ENCODE results near the gene TCERG1L. TPM values are rescaled to one million over a fixed set of nuclear protein-coding genes. Genes with fewer than 3 reads are reported as not detected.
"Not testable (repeated sequence)": the region's sequence is repeated elsewhere in the genome, so short reads cannot be mapped to it uniquely, and the experiment has no call there.

Gene TCERG1L
- total RNA-seq, 1 donor from 2014 or later: not detected

DNA sequence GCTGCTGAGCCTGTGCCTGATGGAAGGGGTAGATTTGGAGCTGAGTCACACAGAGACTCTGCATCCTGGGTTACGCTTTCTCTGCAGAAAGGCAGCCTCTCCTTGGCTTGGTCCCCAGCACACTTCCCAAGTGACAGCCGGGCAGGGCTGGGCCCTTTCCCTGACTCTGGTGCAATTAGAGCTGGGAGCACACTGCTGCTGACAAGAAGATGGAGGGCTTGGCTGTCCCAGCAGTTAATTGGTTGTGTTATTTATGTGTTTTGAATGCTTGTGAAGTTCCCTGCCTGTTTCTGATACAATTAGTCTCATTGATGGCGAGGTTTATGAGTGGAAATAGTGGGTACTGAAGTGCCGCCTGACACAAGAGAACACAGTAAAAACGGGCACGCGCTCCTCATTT lies 123.6 kb downstream of the TCERG1L start:
- no peaks in the 10 kb centered on the region for H3K27me3 Mint-ChIP-seq
- no peaks in the 10 kb centered on the region for H3K4me1 Mint-ChIP-seq
- no peaks in the 10 kb centered on the region for H3K9me3 Mint-ChIP-seq
- no peak for DNase-seq
- H3K36me3 Mint-ChIP-seq (ENCODE audit: low read depth): no peaks in the 10 kb centered on the region
- no peak overlapping the region for H3K4me3 Mint-ChIP-seq
- intact Hi-C loops (cut with micrococcal nuclease): no loop called here
- H3K27ac Mint-ChIP-seq: no peak overlapping the region

DNA sequence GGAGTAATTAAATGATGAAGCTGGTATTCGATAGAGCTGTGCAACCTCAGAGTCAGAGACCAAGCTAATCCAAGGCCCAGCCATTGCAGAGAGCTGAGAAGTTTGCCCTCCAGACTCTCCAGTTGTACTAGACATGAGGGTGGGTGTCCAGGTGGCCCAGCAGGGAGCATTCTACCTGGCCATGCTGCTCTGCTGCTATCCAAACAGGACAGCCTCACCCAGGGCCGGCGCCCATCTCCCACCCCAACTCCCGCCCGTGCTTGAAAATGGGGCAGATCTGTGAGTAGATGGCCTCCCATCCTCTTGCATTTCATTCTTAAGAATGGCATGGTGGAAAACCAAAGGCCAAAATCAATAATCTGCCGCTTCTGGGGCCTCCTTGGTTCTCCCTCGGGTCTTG lies 124.2 kb downstream of the TCERG1L start:
- intact Hi-C loops (cut with micrococcal nuclease): no loop called here
- no peak for DNase-seq
- Mint-ChIP-seq H3K9me3 (no peaks in the 10 kb centered on the region), H3K4me1 (no peaks in the 10 kb centered on the region), H3K4me3 (no peak overlapping the region), H3K27me3 (no peaks in the 10 kb centered on the region), H3K36me3 (ENCODE audit: low read depth) (no peaks in the 10 kb centered on the region), H3K27ac (no peak overlapping the region)

DNA sequence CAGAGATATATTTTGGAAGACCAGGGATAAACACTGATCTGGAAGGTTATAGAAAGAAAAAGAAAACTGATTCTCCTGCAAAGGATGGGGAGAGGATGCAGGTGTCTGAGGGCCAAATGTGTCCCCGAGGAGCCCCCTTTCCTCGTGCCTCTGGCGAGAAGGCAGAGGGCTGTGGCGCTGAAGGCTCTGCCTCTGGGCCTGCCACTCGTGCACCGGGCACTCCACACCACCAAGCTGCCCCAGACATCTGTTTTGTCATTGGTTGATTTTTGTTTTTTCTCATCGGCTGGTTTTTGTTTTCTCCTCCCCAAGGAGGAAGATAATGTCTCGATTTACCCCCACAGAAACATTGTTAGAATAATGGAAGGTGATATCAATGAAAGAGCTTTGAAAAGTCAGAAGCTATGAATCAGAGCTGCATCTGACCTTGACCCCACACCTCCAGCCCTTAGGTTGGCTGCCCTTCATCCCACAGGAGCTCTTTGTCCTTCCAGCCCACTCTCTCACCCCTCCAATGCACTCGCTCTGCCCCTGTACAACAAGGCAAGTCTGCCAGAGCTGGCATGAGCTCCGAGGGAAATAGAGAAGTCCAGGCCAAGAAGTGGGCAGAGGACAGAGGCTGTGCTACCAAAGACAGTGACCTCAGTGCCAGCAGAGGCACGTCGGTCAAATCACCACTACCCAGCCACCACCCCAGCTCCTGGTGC lies 124.8 kb downstream of the TCERG1L start:
- Mint-ChIP-seq H3K4me1 (no peaks in the 10 kb centered on the region), H3K36me3 (ENCODE audit: low read depth) (no peaks in the 10 kb centered on the region), H3K27me3 (no peaks in the 10 kb centered on the region), H3K9me3 (no peaks in the 10 kb centered on the region), H3K27ac (no peak overlapping the region), H3K4me3 (no peak overlapping the region)
- intact Hi-C loops (cut with micrococcal nuclease): no loop called here
- no peak for DNase-seq

GRCh38 chr10:131184503-131184902 lies 127.0 kb downstream of the TCERG1L start:
- intact Hi-C loops (cut with micrococcal nuclease): no loop called here

DNA sequence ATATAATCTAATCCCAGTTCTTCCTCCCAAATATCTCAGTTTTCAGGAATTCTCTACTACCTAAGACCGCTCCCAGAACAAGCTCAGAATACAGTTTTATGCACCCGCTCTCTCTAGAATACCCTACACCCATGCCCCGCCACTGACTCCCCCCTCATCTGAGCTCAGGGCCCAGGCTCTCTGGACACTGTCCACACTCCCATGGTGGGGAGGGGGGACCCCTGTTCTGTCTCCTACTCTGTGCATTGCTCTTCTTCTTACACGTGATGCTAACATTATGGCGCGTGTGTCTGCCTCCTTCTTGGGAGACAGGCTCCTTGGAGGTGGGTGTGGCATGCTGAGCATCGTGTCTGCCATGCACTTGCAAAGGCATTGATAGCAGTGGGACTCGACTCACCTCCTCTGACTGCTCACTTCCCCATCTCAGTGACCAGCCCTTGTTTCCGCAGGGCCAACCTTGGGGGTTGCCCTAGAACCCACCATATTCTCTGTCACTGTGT lies 127.9 kb downstream of the TCERG1L start:
- H3K27me3 Mint-ChIP-seq: no peaks in the 10 kb centered on the region
- no peaks in the 10 kb centered on the region for H3K4me1 Mint-ChIP-seq
- intact Hi-C loops (cut with micrococcal nuclease): no loop called here
- H3K36me3 Mint-ChIP-seq (ENCODE audit: low read depth): no peaks in the 10 kb centered on the region
- no peak overlapping the region for H3K27ac Mint-ChIP-seq
- H3K9me3 Mint-ChIP-seq: no peaks in the 10 kb centered on the region
- DNase-seq: no peak
- H3K4me3 Mint-ChIP-seq: no peak overlapping the region

More at GRCh38 chr10:131184503-131184902, 127.0 kb downstream of the TCERG1L start:
- Mint-ChIP-seq H3K27ac (no peak overlapping the region), H3K36me3 (ENCODE audit: low read depth) (no peaks in the 10 kb centered on the region), H3K9me3 (no peaks in the 10 kb centered on the region), H3K27me3 (no peaks in the 10 kb centered on the region), H3K4me1 (no peaks in the 10 kb centered on the region), H3K4me3 (no peak overlapping the region)
- no peak for DNase-seq

GRCh38 chr10:131181456-131181855 lies 130.1 kb downstream of the TCERG1L start:
- H3K36me3 Mint-ChIP-seq (ENCODE audit: low read depth): no peaks in the 10 kb centered on the region
- H3K27ac Mint-ChIP-seq: no peak overlapping the region
- no peaks in the 10 kb centered on the region for H3K4me1 Mint-ChIP-seq

GRCh38 chr10:131180740-131181415 lies 130.6 kb downstream of the TCERG1L start:
- H3K36me3 Mint-ChIP-seq (ENCODE audit: low read depth): no peaks in the 10 kb centered on the region

More at GRCh38 chr10:131181456-131181855, 130.1 kb downstream of the TCERG1L start:
- no peak overlapping the region for H3K4me3 Mint-ChIP-seq
- intact Hi-C loops (cut with micrococcal nuclease): no loop called here
- H3K9me3 Mint-ChIP-seq: no peaks in the 10 kb centered on the region
- DNase-seq: no peak
- H3K27me3 Mint-ChIP-seq: no peaks in the 10 kb centered on the region

GRCh38 chr10:131180086-131180485 lies 131.4 kb downstream of the TCERG1L start:
- DNase-seq: no peak
- H3K9me3 Mint-ChIP-seq: peaks cover 6% of the 10 kb centered on the region
- intact Hi-C loops (cut with micrococcal nuclease): no loop called here
- no peaks in the 10 kb centered on the region for H3K27me3 Mint-ChIP-seq
- H3K4me3 Mint-ChIP-seq: no peak overlapping the region
- H3K36me3 Mint-ChIP-seq (ENCODE audit: low read depth): no peaks in the 10 kb centered on the region
- H3K4me1 Mint-ChIP-seq: no peaks in the 10 kb centered on the region
- no peak overlapping the region for H3K27ac Mint-ChIP-seq

More at GRCh38 chr10:131180740-131181415, 130.6 kb downstream of the TCERG1L start:
- no peak overlapping the region for H3K4me3 Mint-ChIP-seq
- no peaks in the 10 kb centered on the region for H3K27me3 Mint-ChIP-seq
- H3K9me3 Mint-ChIP-seq: no peaks in the 10 kb centered on the region
- H3K27ac Mint-ChIP-seq: no peak overlapping the region
- no peaks in the 10 kb centered on the region for H3K4me1 Mint-ChIP-seq
- no peak for DNase-seq
- intact Hi-C loops (cut with micrococcal nuclease): no loop called here

- intact Hi-C loops (cut with micrococcal nuclease): no loop called here
- Mint-ChIP-seq H3K36me3 (ENCODE audit: low read depth) (no peaks in the 10 kb centered on the region), H3K9me3 (peaks cover 6% of the 10 kb centered on the region), H3K4me1 (no peaks in the 10 kb centered on the region), H3K4me3 (no peak overlapping the region), H3K27me3 (no peaks in the 10 kb centered on the region), H3K27ac (no peak overlapping the region)
- DNase-seq: no peak
These were observed 132.2 kb downstream of the TCERG1L start for GRCh38 chr10:131179361-131179760.

- no peaks in the 10 kb centered on the region for H3K4me1 Mint-ChIP-seq
- no peaks in the 10 kb centered on the region for H3K27me3 Mint-ChIP-seq
- H3K27ac Mint-ChIP-seq: no peak overlapping the region
- H3K36me3 Mint-ChIP-seq (ENCODE audit: low read depth): no peaks in the 10 kb centered on the region
- H3K4me3 Mint-ChIP-seq: no peak overlapping the region
- peaks cover 6% of the 10 kb centered on the region for H3K9me3 Mint-ChIP-seq
- intact Hi-C loops (cut with micrococcal nuclease): no loop called here
- DNase-seq: no peak
These were observed 132.8 kb downstream of the TCERG1L start for GRCh38 chr10:131178521-131179331.

DNA sequence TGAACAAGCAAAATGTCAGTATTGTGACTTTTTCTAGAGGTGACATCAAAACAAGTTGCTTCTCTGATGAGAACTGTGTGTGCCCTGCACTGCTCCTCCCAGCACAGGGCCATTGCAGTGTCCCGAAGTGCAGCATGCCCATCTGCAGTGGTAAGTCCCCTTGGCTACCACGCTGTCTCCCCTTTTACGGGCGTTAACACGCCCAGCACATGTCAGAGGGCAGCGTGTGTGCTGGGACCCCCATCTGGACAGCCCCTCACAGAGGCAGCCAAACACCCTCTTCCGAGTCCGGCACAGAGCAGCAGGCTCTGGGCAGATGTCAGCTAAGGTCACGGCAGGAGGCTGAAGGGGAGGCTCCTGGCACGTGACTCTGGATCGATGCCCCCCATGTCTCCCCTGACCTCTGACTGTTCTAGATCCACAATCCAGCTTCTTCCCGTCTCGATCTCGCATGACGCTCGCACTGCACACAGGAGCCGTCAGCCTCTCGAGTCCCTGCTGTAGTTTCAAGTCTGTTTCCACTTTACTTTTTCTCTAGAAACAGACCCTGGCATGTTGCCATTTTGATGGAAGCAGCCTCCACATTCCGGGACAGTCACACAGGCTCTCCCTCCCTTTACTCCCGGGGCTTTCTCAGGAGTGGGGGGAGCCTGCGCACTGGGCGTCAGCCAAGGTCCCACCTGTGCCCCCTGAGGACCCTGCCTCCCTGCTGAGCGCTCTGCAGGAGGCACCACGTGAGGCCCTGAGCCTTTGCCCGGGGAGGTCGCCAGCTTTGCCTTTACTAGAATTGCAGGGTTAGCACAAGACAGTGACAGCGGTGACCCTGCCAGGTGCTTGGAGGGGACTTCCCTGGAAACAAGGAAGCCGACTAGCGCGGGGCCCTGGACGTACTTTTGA lies 133.8 kb downstream of the TCERG1L start:
- Mint-ChIP-seq H3K9me3 (peaks cover 6% of the 10 kb centered on the region), H3K4me3 (no peak overlapping the region), H3K27ac (no peak overlapping the region), H3K4me1 (no peaks in the 10 kb centered on the region), H3K36me3 (ENCODE audit: low read depth) (no peaks in the 10 kb centered on the region), H3K27me3 (no peaks in the 10 kb centered on the region)
- no peak for DNase-seq
- intact Hi-C loops (cut with micrococcal nuclease): no loop called here

DNA sequence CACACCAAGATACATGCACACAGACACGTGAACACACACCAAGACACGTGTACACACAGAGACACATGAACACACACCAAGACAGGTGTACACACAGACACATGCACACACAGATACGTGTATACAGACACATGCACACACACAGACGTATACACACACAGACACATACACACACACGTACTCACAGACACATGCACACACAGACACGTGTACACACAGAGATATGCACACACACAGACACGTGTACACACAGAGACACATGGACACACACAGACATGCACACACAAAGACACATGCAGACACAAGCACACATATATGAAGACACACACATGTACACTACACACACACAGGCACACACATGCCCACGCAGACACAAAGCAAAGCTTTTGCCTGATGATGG lies 134.6 kb downstream of the TCERG1L start:
- H3K27ac Mint-ChIP-seq: no peak overlapping the region
- no peak overlapping the region for H3K4me3 Mint-ChIP-seq
- H3K27me3 Mint-ChIP-seq: no peaks in the 10 kb centered on the region
- no peak for DNase-seq
- no peaks in the 10 kb centered on the region for H3K36me3 Mint-ChIP-seq (ENCODE audit: low read depth)
- intact Hi-C loops (cut with micrococcal nuclease): no loop called here
- peaks cover 6% of the 10 kb centered on the region for H3K9me3 Mint-ChIP-seq
- H3K4me1 Mint-ChIP-seq: no peaks in the 10 kb centered on the region

DNA sequence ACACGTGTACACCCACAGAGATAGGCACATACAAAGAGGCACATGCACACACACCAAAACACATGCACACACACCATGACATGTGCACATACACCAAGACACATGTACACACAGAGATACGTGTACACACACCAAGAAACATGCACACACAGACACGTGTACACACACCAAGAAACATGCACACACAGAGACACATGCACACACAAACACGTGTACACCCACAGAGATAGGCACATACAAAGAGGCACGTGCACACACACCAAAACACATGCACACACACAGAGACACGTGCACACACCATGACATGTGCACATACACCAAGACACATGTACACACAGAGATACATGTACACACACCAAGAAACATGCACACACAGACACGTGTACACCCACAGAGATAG lies 135.2 kb downstream of the TCERG1L start:
- H3K27ac Mint-ChIP-seq; H3K36me3 Mint-ChIP-seq (ENCODE audit: low read depth); DNase-seq; intact Hi-C loops (cut with micrococcal nuclease); H3K27me3 Mint-ChIP-seq; H3K4me3 Mint-ChIP-seq; H3K9me3 Mint-ChIP-seq; H3K4me1 Mint-ChIP-seq: not testable (repeated sequence)

Measured in activated CD4-positive, alpha-beta T cell treated with anti-CD3 and anti-CD28 coated beads, Interleukin-2, amount 10 ng/mL, durations not matched to agents 24 days and 14 days (primary cell).